HepG2 (cell line): ENCODE measurements around the gene KRTAP5-8. TPM values are rescaled to one million over a fixed set of nuclear protein-coding genes. Genes with fewer than 3 reads are reported as not detected.

Experiments used
- ATAC-seq: fragments of 200-7000 bp; cut with Tn5 transposase; 3 replicates; pipeline ENCODE4 v1.9.1; 2020; ENCODE audit warnings: mild to moderate bottlenecking, moderate library complexity
- BruUV-seq: library from RNA; stranded (reverse); fragments of 400-500 nt; replicated peaks from 2 replicates; lab custom pipeline; 2021; lab: Mats Ljungman, UMichigan
- CTCF ChIA-PET: fragments of 300-600 bp; formaldehyde crosslinking; extraction: SDS; loops from one replicate; lab custom pipeline; 2021; ENCODE audit warnings: low total read pairs, inconsistent platforms, low intra/inter-chr PET ratio; lab: Yijun Ruan, JAX
- POLR2A ChIA-PET: fragments of 350-600 bp; sonication (Branson Sonifier 250); formaldehyde crosslinking; loops from one replicate; lab custom pipeline; 2020; ENCODE audit warnings: antibody characterized with exemption, inconsistent platforms; lab: Yijun Ruan, JAX
- DNase-seq: peaks from one replicate; pipeline ENCODE4 v3.0.0-alpha.2; 2015; ENCODE audit warnings: low spot score
- FAIRE-seq: peaks from 3 replicates; lab custom pipeline; 2011; peaks lifted over from hg19 to GRCh38; lab: Jason Lieb, UNC
- H2AFZ ChIP-seq: one replicate; pipeline ENCODE4 v1.6.1; 2011; ENCODE audit warnings: low read length, inconsistent platforms
- H3K27ac ChIP-seq: fragments of 300-600 bp; 3 replicates; pipeline ENCODE4 v1.8.0; 2011; ENCODE audit warnings: mixed run types, mild to moderate bottlenecking, mixed read lengths, low read length, inconsistent platforms; ENCODE audit not compliant: insufficient read depth; ENCODE audit errors: extremely low read length
- H3K27me3 ChIP-seq, 2 experiments: fragments of 200-600 bp in 1 of 2; 2 replicates in 1 of 2; 3 replicates in 1 of 2; pipeline versions ENCODE4 v1.6.0 to v1.8.0; 2011; ENCODE audit warnings: low read length in 2 of 2, mild to moderate bottlenecking in 2 of 2, moderate library complexity in 2 of 2, inconsistent platforms in 1 of 2; ENCODE audit not compliant: insufficient read depth in 2 of 2, control insufficient read depth in 1 of 2
- H3K36me3 ChIP-seq, 2 experiments: fragments of 200-600 bp in 1 of 2; replicated peaks in 1 of 2; 2 replicates in 1 of 2; 3 replicates in 1 of 2; pipeline versions ENCODE4 v1.5.1 to v1.8.0; 2011; ENCODE audit warnings: low read length in 2 of 2, inconsistent platforms in 1 of 2; ENCODE audit not compliant: insufficient read depth in 2 of 2, control insufficient read depth in 1 of 2
- H3K4me1 ChIP-seq: 2 replicates; pipeline ENCODE4 v1.5.1; 2012; ENCODE audit warnings: low read length, inconsistent platforms; ENCODE audit not compliant: insufficient read depth
- H3K4me2 ChIP-seq: 2 replicates; pipeline ENCODE4 v1.6.0; 2011; ENCODE audit warnings: low read depth, low read length, inconsistent platforms
- H3K4me3 ChIP-seq, 3 experiments: fragments of 200-600 bp in 1 of 3; sonication (generic), shearing (Covaris generic) in 1 of 3; replicated peaks in 1 of 3; 2 replicates each; pipeline ENCODE4 v1.5.1; 2011 to 2016; ENCODE audit warnings: low read length in 3 of 3, inconsistent platforms in 2 of 3, low read depth in 2 of 3, mild to moderate bottlenecking in 2 of 3, control low read depth in 1 of 3, mixed read lengths in 1 of 3; ENCODE audit not compliant: insufficient read depth in 1 of 3
- H3K79me2 ChIP-seq: one replicate; pipeline ENCODE4 v1.6.1; 2011; ENCODE audit warnings: low read length, inconsistent platforms; ENCODE audit not compliant: insufficient read depth
- H3K9ac ChIP-seq: 2 replicates; pipeline ENCODE4 v1.6.0; 2011; ENCODE audit warnings: mild to moderate bottlenecking, low read depth, low read length, inconsistent platforms; ENCODE audit not compliant: insufficient read depth
- H3K9me3 ChIP-seq: 2 replicates; pipeline ENCODE4 v1.5.1; 2012; ENCODE audit warnings: mild to moderate bottlenecking, low read length
- H4K20me1 ChIP-seq: 2 replicates; pipeline ENCODE4 v1.6.0; 2011; ENCODE audit warnings: inconsistent platforms, mild to moderate bottlenecking, low read length, moderate library complexity; ENCODE audit not compliant: insufficient read depth
- ESRRA ChIP-seq: sonication (generic); formaldehyde crosslinking; IDR thresholded peaks from 2 replicates; pipeline ENCODE4 v1.5.1; 2020; ENCODE audit warnings: mild to moderate bottlenecking, low read depth, missing genetic modification reagents
- LCORL ChIP-seq, 2 experiments: fragments of 450-650 bp in 1 of 2; sonication (generic) in 1 of 2; formaldehyde crosslinking in 1 of 2; IDR thresholded peaks; 2 replicates each; pipeline versions ENCODE4 v1.5.0 to v1.6.1; 2017 to 2020; ENCODE audit warnings: antibody characterized with exemption in 1 of 2, missing genetic modification reagents in 1 of 2
- MTA3 ChIP-seq: sonication (generic); formaldehyde crosslinking; IDR thresholded peaks from 2 replicates; pipeline ENCODE4 v1.4.0; 2020; ENCODE audit warnings: missing genetic modification reagents
- RELA ChIP-seq: sonication (generic); formaldehyde crosslinking; IDR thresholded peaks from 2 replicates; pipeline ENCODE4 v1.4.0; 2020; ENCODE audit warnings: missing genetic modification reagents
- TCF12 ChIP-seq, 2 experiments: fragments of 450-650 bp in 1 of 2; sonication (generic) in 1 of 2; formaldehyde crosslinking in 1 of 2; IDR thresholded peaks; 2 replicates each; pipeline versions ENCODE4 v1.6.1 to v1.8.0; 2017 to 2022; ENCODE audit warnings: antibody characterized with exemption in 1 of 2, mild to moderate bottlenecking in 1 of 2, missing genetic modification reagents in 1 of 2, moderate library complexity in 1 of 2
- ZNF430 ChIP-seq: sonication (generic); formaldehyde crosslinking; IDR thresholded peaks from 2 replicates; pipeline ENCODE4 v1.9.0; 2021; ENCODE audit warnings: mild to moderate bottlenecking, missing genetic modification reagents
- ZNF709 ChIP-seq: sonication (generic); formaldehyde crosslinking; IDR thresholded peaks from 2 replicates; pipeline ENCODE4 v1.5.0; 2020; ENCODE audit warnings: mild to moderate bottlenecking, missing genetic modification reagents
- WGBS: methylation state at CpG from one replicate; pipeline ENCODE4 v1.1.6; 2017; ENCODE audit warnings: low lambda C conversion rate; 5-methylcytosine and 5-hydroxymethylcytosine counted together
- in situ Hi-C: cut with HindIII; loops from 2 replicates; pipeline ENCODE4 v1.10.0; 2017; ENCODE audit warnings: low pct_unique_long_range_greater_than_20kb; ENCODE audit not compliant: extremely low pct_ligation_motif_present
- intact Hi-C: fragments of 100-400 bp; cut with micrococcal nuclease; formaldehyde crosslinking; loops from one replicate; pipeline ENCODE4 v1.10.0; 2022; ENCODE audit not compliant: unreplicated experiment
- polyA plus RNA-seq, 8 experiments: library from polyadenylated mRNA; depleted of rRNA in 3 of 8; stranded (reverse) in 7 of 8; unstranded in 1 of 8; fragments of >200 nt; fragmentation: Illumina TruSeq in 4 of 8; extraction: Trizol in 4 of 8; gene quantifications; 2 replicates each; pipeline versions ENCODE4 v1.2.1 to v1.2.3, GENCODE V29; 2011 to 2016; ENCODE audit warnings: low read depth in 4 of 8, missing spikeins in 1 of 8, mixed read lengths in 1 of 8; ENCODE audit not compliant: insufficient read depth in 1 of 8
- total RNA-seq, 5 experiments: library from RNA; depleted of rRNA; stranded (reverse); fragments of >200 nt; fragmentation: Illumina TruSeq; extraction: Trizol; gene quantifications; 2 replicates each; pipeline ENCODE4 v1.2.3, GENCODE V29; 2016; ENCODE audit warnings: low read depth in 1 of 5
- TF ChIP-seq, protein P1 (sequence below): IDR thresholded peaks from 2 replicates; pipeline ENCODE4 v1.6.1; 2016; ENCODE audit warnings: control low read depth

Gene KRTAP5-8
- total and polyA plus RNA-seq, 2 of the 13 experiments (the other 11 are each of a cell fraction or from before 2014, with no cell fraction given), result 0.20 TPM; not detected in 1

GRCh38 chr11:71489311-71490043, 48.3 kb upstream of the KRTAP5-8 start:
- ATAC-seq, result no peak
- H3K79me2 ChIP-seq, result no peaks in the 10 kb centered on the region
- no peaks in the 10 kb centered on the region for H3K27me3 ChIP-seq
- no peak for TF ChIP-seq ZNF430 (CRISPR knock-in tag)
- TF ChIP-seq LCORL (IDR thresholded peaks at IDR 0.05), result no peak
- no peak for TF ChIP-seq LCORL (CRISPR knock-in tag; IDR thresholded peaks at IDR 0.05)
- TF ChIP-seq, protein P1, sequence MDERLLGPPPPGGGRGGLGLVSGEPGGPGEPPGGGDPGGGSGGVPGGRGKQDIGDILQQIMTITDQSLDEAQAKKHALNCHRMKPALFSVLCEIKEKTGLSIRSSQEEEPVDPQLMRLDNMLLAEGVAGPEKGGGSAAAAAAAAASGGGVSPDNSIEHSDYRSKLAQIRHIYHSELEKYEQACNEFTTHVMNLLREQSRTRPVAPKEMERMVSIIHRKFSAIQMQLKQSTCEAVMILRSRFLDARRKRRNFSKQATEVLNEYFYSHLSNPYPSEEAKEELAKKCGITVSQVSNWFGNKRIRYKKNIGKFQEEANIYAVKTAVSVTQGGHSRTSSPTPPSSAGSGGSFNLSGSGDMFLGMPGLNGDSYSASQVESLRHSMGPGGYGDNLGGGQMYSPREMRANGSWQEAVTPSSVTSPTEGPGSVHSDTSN (CRISPR knock-in tag), result no peak
- TF ChIP-seq ESRRA, result no peak
- TF ChIP-seq ZNF709 (CRISPR knock-in tag), result no peak
- TF ChIP-seq TCF12 (IDR thresholded peaks at IDR 0.05), result no peak
- TF ChIP-seq TCF12 (CRISPR knock-in tag; IDR thresholded peaks at IDR 0.05), result no peak
- no peak for TF ChIP-seq MTA3 (CRISPR knock-in tag)
- no peak for TF ChIP-seq RELA (CRISPR knock-in tag)
- CTCF ChIA-PET, result no interaction called here
- no peak overlapping the region for H3K9ac ChIP-seq
- whole genome bisulfite sequencing, result 95% methylated on average over 14 of the region's 15 CpGs
- no peak overlapping the region for H3K4me2 ChIP-seq
- POLR2A ChIA-PET, result no interaction called here
- intact Hi-C loops (no loop called here), in situ Hi-C loops (no loop called here)
- peaks cover 8 to 36% of the 10 kb centered on the region in 2 experiments for H3K36me3 ChIP-seq
- no peak overlapping the region for H3K4me3 ChIP-seq
- H2AFZ ChIP-seq, result no peak overlapping the region
- no TSS peak for BruUV-seq
- no peak for FAIRE-seq
- no peaks in the 10 kb centered on the region for H3K4me1 ChIP-seq
- H3K9me3 ChIP-seq, result no peaks in the 10 kb centered on the region
- H3K27ac ChIP-seq, result no peak overlapping the region
- no peak for DNase-seq
- no peaks in the 10 kb centered on the region for H4K20me1 ChIP-seq
